WTC11 (cell line): ENCODE data around the gene AKR1B15. TPM values are rescaled to one million over a fixed set of nuclear protein-coding genes. Genes with fewer than 3 reads are reported as not detected.

ENCODE experiments used
- ATAC-seq: fragments of 200-7000 bp; cut with Tn5 transposase; 2 replicates; pipeline ENCODE4 v1.10.0; 2021; ENCODE audit warnings: mild to moderate bottlenecking, moderate library complexity
- CTCF ChIA-PET: fragments of 300-600 bp; sonication (Branson Sonifier 250); formaldehyde crosslinking; loops from one replicate; lab custom pipeline; 2021; ENCODE audit warnings: antibody characterized with exemption; lab: Charles Lee
- POLR2A ChIA-PET: fragments of 350-600 bp; sonication (Branson Sonifier 250); formaldehyde crosslinking; loops from one replicate; lab custom pipeline; 2021; ENCODE audit warnings: antibody characterized with exemption; lab: Charles Lee
- DNase-seq: peaks from one replicate; pipeline ENCODE4 v3.0.0; 2021; ENCODE audit warnings: low spot score
- H3K27ac Mint-ChIP-seq: 2 replicates; pipeline ENCODE4 v1.8.0; 2021; ENCODE audit warnings: mixed read lengths
- H3K27me3 Mint-ChIP-seq: 2 replicates; pipeline ENCODE4 v1.8.0; 2021; ENCODE audit warnings: low read depth, mild to moderate bottlenecking, moderate library complexity, mixed read lengths
- H3K36me3 Mint-ChIP-seq: 2 replicates; pipeline ENCODE4 v1.8.0; 2021; ENCODE audit warnings: mixed read lengths
- H3K4me1 Mint-ChIP-seq: 2 replicates; pipeline ENCODE4 v1.8.0; 2022; ENCODE audit warnings: mixed read lengths
- H3K4me3 Mint-ChIP-seq: 2 replicates; pipeline ENCODE4 v1.8.0; 2021; ENCODE audit warnings: mild to moderate bottlenecking, moderate library complexity, mixed read lengths
- H3K9me3 Mint-ChIP-seq: 2 replicates; pipeline ENCODE4 v1.8.0; 2021; ENCODE audit warnings: mixed read lengths
- FOXJ3 ChIP-seq: sonication (generic); formaldehyde crosslinking; IDR thresholded peaks from 2 replicates; pipeline ENCODE4 v1.9.0; 2021; ENCODE audit warnings: missing genetic modification reagents, mild to moderate bottlenecking, borderline replicate concordance
- GABPB1 ChIP-seq: sonication (generic); formaldehyde crosslinking; IDR thresholded peaks from 2 replicates; pipeline ENCODE4 v1.8.1; 2023; ENCODE audit warnings: mild to moderate bottlenecking, missing genetic modification reagents
- MXD4 ChIP-seq: fragments of 250-450 bp; sonication (Bioruptor Pico); IDR thresholded peaks from 2 replicates; pipeline ENCODE4 v1.8.0; 2021; ENCODE audit warnings: mild to moderate bottlenecking, moderate library complexity, borderline replicate concordance
- NR1H2 ChIP-seq: sonication (generic); formaldehyde crosslinking; IDR thresholded peaks from 2 replicates; pipeline ENCODE4 v1.9.0; 2021; ENCODE audit warnings: mild to moderate bottlenecking, moderate library complexity, missing genetic modification reagents
- ZNF121 ChIP-seq: sonication (generic); formaldehyde crosslinking; IDR thresholded peaks from 2 replicates; pipeline ENCODE4 v1.8.0; 2023; ENCODE audit warnings: missing genetic modification reagents
- total RNA-seq: library from RNA; stranded (reverse); gene quantifications from 3 replicates; pipeline ENCODE4 v1.2.3, GENCODE V29; 2021
- TF ChIP-seq, protein P1 (sequence below): sonication (generic); formaldehyde crosslinking; IDR thresholded peaks from 2 replicates; pipeline ENCODE4 v1.8.1; 2023; ENCODE audit warnings: mild to moderate bottlenecking, missing genetic modification reagents
- TF ChIP-seq, protein P2 (sequence below): sonication (generic); formaldehyde crosslinking; IDR thresholded peaks from 2 replicates; pipeline ENCODE4 v1.8.1; 2023; ENCODE audit warnings: mild to moderate bottlenecking, missing genetic modification reagents, borderline replicate concordance
- TF ChIP-seq, protein P3 (sequence below): fragments of 200-600 bp; IDR thresholded peaks from 2 replicates; pipeline ENCODE4 v1.8.0; 2022; ENCODE audit warnings: antibody characterized with exemption
- TF ChIP-seq, protein P4 (sequence below): fragments of 250-450 bp; sonication (Bioruptor Pico); IDR thresholded peaks from 2 replicates; pipeline ENCODE4 v1.9.0; 2021; ENCODE audit warnings: mild to moderate bottlenecking
- TF ChIP-seq, protein P5 (sequence below): fragments of 250-450 bp; sonication (Bioruptor Pico); IDR thresholded peaks from 2 replicates; pipeline ENCODE4 v1.9.0; 2021; ENCODE audit warnings: moderate library complexity, mild to moderate bottlenecking, inconsistent platforms, borderline replicate concordance

The AKR1B15 gene
- total RNA-seq, 1 experiment from 2014 or later: not detected

DNA sequence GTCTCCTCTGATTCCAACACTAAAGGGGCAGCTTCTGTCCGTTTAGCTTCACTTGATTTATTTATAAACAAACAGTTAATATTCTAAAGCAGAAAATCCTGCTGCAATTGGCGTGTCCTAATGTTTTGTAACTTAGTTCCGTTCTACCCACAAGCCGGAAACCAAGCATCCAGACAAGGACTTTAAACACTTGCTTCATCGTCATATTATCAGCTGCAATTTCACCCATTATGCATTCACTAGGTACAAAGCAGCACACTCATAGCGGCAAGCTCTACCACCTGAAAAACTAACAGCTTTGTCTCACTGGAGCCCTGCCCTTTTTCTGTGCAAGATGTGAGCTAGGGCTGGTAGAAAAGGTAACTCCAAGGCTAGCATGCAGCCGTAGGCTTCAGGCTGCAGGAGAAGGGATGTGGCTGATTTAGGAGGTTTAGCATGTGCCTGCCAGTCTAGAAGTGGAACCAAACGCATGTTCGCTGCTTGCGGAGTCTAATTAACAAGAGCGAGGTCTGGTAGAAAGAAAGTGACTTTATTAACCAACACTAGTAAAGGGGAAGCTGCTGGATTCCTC lies 54.1 kb downstream of the AKR1B15 start:
- ChIA-PET POLR2A (interaction anchor here (1.3 kb wide), 1 partner anchor 75 kb away, joined by 4 read pairs; the partner anchor contains the start of gene AKR1B10), CTCF (interaction anchor here (0.8 to 2.1 kb wide), 4 partner anchors 49 to 170 kb away, joined by 3 to 13 read pairs (median 5); no protein-coding TSS in a partner anchor)
- H3K4me1 Mint-ChIP-seq: no peaks in the 10 kb centered on the region; the same call in 1 of the 2 replicates
- peaks cover 6% of the 10 kb centered on the region for H3K36me3 Mint-ChIP-seq
- DNase-seq (no peak), ATAC-seq (no peak)
- no peak overlapping the region for H3K27ac Mint-ChIP-seq
- no peaks in the 10 kb centered on the region; the same call in 1 of the 2 replicates for H3K27me3 Mint-ChIP-seq
- no peak overlapping the region for H3K4me3 Mint-ChIP-seq
- 0 out of 2 replicates have a peak, but pooled peaks have one; percentile 13 for TF ChIP-seq GABPB1 (CRISPR knock-in tag)
- TF ChIP-seq, protein P1, sequence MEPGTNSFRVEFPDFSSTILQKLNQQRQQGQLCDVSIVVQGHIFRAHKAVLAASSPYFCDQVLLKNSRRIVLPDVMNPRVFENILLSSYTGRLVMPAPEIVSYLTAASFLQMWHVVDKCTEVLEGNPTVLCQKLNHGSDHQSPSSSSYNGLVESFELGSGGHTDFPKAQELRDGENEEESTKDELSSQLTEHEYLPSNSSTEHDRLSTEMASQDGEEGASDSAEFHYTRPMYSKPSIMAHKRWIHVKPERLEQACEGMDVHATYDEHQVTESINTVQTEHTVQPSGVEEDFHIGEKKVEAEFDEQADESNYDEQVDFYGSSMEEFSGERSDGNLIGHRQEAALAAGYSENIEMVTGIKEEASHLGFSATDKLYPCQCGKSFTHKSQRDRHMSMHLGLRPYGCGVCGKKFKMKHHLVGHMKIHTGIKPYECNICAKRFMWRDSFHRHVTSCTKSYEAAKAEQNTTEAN (CRISPR knock-in tag): no peak
- peaks cover 14% of the 10 kb centered on the region for H3K9me3 Mint-ChIP-seq

DNA sequence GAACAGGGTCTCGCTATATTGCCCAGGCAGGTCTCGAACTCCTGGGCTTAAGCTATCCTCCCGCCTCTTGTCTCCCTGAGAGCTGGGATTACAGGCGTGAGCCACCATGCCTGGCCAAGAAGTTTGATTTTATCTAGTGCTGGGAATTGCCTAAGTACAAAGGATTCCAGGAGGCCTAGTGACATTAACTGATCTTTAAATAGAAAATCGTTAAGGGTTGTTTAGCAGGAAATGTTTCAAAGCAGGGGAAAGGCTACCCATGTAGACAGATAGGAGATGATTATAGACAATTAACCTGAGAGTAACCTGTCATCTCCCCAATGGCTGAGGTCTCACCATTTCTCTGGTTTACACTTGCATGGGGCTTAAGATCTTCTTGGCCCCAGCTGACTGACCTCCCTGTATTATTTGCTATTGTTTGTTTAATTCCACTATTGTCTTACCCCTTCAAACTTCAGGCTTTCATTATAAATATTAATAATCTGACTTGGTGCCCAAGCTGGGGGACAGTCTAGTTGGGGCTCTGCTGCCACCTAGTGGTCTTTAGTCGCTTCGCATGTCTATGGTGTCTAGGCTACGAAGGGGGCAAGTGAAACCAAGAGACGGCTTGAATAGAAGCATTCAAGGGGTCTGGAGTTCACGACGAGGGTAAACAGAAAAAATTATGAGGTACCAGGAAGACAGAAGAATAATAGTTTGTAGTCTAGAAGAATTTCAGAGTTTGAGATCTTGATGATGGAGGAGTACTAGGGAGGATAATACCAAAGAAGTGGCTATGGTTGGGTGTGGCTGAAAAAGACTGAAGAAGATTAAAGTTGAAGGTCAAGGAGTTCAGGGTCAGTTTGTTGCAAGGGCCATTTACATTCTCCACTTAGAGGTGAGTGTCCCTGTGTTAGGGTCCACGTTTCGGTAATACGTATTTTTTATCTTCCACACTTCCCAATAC lies 57.3 kb downstream of the AKR1B15 start:
- POLR2A ChIA-PET: no interaction called here
- CTCF ChIA-PET: interaction anchor here (0.6 to 1.8 kb wide), 8 partner anchors 9 to 174 kb away, joined by 3 to 19 read pairs (median 4); partner anchors contain the start of gene AKR1B15

DNA sequence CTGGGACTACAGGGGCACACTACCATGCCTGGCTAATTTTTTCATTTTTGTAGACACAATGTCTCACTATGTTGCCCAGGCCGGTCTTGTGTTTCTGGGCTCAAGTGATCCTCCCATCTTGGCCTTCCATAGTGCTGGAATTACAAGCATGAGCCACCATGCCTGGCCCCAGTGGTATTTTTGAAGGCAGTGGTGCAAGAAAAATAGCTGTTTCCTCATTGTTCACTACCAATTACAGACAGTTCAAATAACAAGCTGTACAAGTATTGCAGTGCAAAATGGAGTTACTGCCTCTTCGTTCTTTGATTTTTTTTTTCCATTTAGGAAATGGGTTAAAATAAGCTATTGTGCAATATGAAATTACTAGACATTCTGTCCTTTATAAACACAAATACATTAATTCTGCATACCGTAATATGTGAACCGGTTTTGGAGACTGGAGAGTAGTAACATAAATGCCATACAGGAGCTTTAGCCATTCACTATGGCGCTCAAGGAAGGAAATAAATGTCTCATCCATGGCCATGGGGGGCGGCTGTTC lies 62.8 kb downstream of the AKR1B15 start:
- no peaks in the 10 kb centered on the region for H3K36me3 Mint-ChIP-seq
- no peak overlapping the region for H3K27ac Mint-ChIP-seq
- DNase-seq (no peak), ATAC-seq (no peak)
- peaks cover 18% of the 10 kb centered on the region for H3K27me3 Mint-ChIP-seq
- peaks cover 4% of the 10 kb centered on the region; the same call in 1 of the 2 replicates for H3K9me3 Mint-ChIP-seq
- no peaks in the 10 kb centered on the region for H3K4me1 Mint-ChIP-seq
- no peak overlapping the region for H3K4me3 Mint-ChIP-seq
- ChIA-PET CTCF (interaction anchor here (0.6 to 1.4 kb wide), 3 partner anchors 10 to 375 kb away, joined by 3 to 5 read pairs (median 4); partner anchors contain the start of gene AGBL3), POLR2A (no interaction called here)
- TF ChIP-seq NR1H2 (CRISPR knock-in tag): no peak
- TF ChIP-seq, protein P2, sequence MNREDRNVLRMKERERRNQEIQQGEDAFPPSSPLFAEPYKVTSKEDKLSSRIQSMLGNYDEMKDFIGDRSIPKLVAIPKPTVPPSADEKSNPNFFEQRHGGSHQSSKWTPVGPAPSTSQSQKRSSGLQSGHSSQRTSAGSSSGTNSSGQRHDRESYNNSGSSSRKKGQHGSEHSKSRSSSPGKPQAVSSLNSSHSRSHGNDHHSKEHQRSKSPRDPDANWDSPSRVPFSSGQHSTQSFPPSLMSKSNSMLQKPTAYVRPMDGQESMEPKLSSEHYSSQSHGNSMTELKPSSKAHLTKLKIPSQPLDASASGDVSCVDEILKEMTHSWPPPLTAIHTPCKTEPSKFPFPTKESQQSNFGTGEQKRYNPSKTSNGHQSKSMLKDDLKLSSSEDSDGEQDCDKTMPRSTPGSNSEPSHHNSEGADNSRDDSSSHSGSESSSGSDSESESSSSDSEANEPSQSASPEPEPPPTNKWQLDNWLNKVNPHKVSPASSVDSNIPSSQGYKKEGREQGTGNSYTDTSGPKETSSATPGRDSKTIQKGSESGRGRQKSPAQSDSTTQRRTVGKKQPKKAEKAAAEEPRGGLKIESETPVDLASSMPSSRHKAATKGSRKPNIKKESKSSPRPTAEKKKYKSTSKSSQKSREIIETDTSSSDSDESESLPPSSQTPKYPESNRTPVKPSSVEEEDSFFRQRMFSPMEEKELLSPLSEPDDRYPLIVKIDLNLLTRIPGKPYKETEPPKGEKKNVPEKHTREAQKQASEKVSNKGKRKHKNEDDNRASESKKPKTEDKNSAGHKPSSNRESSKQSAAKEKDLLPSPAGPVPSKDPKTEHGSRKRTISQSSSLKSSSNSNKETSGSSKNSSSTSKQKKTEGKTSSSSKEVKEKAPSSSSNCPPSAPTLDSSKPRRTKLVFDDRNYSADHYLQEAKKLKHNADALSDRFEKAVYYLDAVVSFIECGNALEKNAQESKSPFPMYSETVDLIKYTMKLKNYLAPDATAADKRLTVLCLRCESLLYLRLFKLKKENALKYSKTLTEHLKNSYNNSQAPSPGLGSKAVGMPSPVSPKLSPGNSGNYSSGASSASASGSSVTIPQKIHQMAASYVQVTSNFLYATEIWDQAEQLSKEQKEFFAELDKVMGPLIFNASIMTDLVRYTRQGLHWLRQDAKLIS (CRISPR knock-in tag): no peak

More for the DNA sequence above, 57.3 kb downstream of the AKR1B15 start:
- H3K36me3 Mint-ChIP-seq: no peaks in the 10 kb centered on the region
- H3K9me3 Mint-ChIP-seq: no peaks in the 10 kb centered on the region
- peak; percentile 52 for DNase-seq
- peaks cover 4% of the 10 kb centered on the region for H3K27me3 Mint-ChIP-seq
- H3K4me1 Mint-ChIP-seq: no peaks in the 10 kb centered on the region; the same call in 1 of the 2 replicates
- H3K27ac Mint-ChIP-seq: no peak overlapping the region
- TF ChIP-seq, protein P3, sequence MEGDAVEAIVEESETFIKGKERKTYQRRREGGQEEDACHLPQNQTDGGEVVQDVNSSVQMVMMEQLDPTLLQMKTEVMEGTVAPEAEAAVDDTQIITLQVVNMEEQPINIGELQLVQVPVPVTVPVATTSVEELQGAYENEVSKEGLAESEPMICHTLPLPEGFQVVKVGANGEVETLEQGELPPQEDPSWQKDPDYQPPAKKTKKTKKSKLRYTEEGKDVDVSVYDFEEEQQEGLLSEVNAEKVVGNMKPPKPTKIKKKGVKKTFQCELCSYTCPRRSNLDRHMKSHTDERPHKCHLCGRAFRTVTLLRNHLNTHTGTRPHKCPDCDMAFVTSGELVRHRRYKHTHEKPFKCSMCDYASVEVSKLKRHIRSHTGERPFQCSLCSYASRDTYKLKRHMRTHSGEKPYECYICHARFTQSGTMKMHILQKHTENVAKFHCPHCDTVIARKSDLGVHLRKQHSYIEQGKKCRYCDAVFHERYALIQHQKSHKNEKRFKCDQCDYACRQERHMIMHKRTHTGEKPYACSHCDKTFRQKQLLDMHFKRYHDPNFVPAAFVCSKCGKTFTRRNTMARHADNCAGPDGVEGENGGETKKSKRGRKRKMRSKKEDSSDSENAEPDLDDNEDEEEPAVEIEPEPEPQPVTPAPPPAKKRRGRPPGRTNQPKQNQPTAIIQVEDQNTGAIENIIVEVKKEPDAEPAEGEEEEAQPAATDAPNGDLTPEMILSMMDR: peak; percentile 76
- no peak for TF ChIP-seq ZNF121 (CRISPR knock-in tag)
- ATAC-seq: peak; percentile 98
- H3K4me3 Mint-ChIP-seq: peak overlapping the region; percentile 47

DNA sequence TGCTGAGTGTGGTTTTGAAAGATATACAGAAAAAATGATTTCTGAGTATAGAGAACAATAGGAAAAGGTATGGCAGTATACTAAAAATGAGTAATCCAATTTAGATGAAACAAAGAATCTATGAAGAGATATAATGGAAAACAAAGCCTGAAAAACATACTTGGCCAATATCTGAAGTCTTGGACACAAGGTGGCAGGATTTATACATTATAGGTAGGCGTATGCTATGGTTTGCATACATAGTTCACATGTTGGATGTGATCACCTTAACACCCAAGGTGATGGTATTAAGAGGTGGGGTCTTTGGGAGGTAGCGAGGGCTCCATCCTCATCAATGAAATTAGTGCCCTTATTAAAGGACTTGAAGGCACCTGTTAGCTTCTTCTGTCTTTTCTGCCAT lies 63.3 kb downstream of the AKR1B15 start:
- Mint-ChIP-seq H3K4me3 (no peak overlapping the region), H3K36me3 (no peaks in the 10 kb centered on the region), H3K4me1 (no peaks in the 10 kb centered on the region), H3K9me3 (peaks cover 4% of the 10 kb centered on the region; the same call in 1 of the 2 replicates), H3K27me3 (peaks cover 20% of the 10 kb centered on the region), H3K27ac (no peak overlapping the region)
- no peak for ATAC-seq
- ChIA-PET POLR2A (no interaction called here), CTCF (interaction anchor here (0.6 to 1.2 kb wide), 3 partner anchors 10 to 374 kb away, joined by 3 to 5 read pairs (median 3); partner anchors contain the start of gene AGBL3)
- DNase-seq: no peak
- no peak for TF ChIP-seq FOXJ3
- TF ChIP-seq MXD4: no peak
- TF ChIP-seq, protein P4, sequence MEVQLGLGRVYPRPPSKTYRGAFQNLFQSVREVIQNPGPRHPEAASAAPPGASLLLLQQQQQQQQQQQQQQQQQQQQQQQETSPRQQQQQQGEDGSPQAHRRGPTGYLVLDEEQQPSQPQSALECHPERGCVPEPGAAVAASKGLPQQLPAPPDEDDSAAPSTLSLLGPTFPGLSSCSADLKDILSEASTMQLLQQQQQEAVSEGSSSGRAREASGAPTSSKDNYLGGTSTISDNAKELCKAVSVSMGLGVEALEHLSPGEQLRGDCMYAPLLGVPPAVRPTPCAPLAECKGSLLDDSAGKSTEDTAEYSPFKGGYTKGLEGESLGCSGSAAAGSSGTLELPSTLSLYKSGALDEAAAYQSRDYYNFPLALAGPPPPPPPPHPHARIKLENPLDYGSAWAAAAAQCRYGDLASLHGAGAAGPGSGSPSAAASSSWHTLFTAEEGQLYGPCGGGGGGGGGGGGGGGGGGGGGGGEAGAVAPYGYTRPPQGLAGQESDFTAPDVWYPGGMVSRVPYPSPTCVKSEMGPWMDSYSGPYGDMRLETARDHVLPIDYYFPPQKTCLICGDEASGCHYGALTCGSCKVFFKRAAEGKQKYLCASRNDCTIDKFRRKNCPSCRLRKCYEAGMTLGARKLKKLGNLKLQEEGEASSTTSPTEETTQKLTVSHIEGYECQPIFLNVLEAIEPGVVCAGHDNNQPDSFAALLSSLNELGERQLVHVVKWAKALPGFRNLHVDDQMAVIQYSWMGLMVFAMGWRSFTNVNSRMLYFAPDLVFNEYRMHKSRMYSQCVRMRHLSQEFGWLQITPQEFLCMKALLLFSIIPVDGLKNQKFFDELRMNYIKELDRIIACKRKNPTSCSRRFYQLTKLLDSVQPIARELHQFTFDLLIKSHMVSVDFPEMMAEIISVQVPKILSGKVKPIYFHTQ (CRISPR knock-in tag): no peak
- TF ChIP-seq, protein P5, sequence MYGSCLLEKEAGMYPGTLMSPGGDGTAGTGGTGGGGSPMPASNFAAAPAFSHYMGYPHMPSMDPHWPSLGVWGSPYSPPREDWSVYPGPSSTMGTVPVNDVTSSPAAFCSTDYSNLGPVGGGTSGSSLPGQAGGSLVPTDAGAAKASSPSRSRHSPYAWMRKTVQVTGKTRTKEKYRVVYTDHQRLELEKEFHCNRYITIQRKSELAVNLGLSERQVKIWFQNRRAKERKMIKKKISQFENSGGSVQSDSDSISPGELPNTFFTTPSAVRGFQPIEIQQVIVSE (CRISPR knock-in tag): no peak
